CD14-positive monocyte (primary cell): Measurements from ENCODE around the gene CYREN. TPM values are rescaled to one million over a fixed set of nuclear protein-coding genes. Genes with fewer than 3 reads are reported as not detected.
A peak's percentile ranks its signal among the peaks of the same experiment; 100 is the strongest.

Source experiments
- DNase-seq, 3 donors: peaks; one replicate each; pipeline ENCODE4 v3.0.0-alpha.2; 2011 to 2022
- H2AFZ ChIP-seq: 2 replicates; pipeline ENCODE4 v1.6.0; 2012; ENCODE audit warnings: mild to moderate bottlenecking, low read depth, low read length, inconsistent platforms; ENCODE audit not compliant: insufficient read depth, poor library complexity, severe bottlenecking
- H3K27ac ChIP-seq, 2 donors: 1 replicate in 1 of 2; 2 replicates in 1 of 2; pipeline ENCODE4 v1.5.1; 2012 to 2013; ENCODE audit warnings: low read length in 2 of 2, control low read depth in 1 of 2, inconsistent platforms in 1 of 2, low read depth in 1 of 2, mild to moderate bottlenecking in 1 of 2
- H3K27me3 ChIP-seq, 2 donors: one replicate each; pipeline versions ENCODE4 v1.6.0 to v1.6.1; 2011 to 2013; ENCODE audit warnings: low read length in 2 of 2; ENCODE audit not compliant: control insufficient read depth in 2 of 2, insufficient read depth in 2 of 2
- H3K36me3 ChIP-seq, 2 donors: replicated peaks in 1 of 2; 1 replicate in 1 of 2; 2 replicates in 1 of 2; pipeline versions ENCODE4 v1.5.1 to v1.6.1; 2012 to 2013; ENCODE audit warnings: low read length in 2 of 2, control low read depth in 1 of 2, inconsistent platforms in 1 of 2, mild to moderate bottlenecking in 1 of 2; ENCODE audit not compliant: insufficient read depth in 2 of 2, control insufficient read depth in 1 of 2
- H3K4me1 ChIP-seq, 2 donors: 1 replicate in 1 of 2; 2 replicates in 1 of 2; pipeline versions ENCODE4 v1.5.1 to v1.6.1; 2012 to 2013; ENCODE audit warnings: low read length in 2 of 2, control low read depth in 1 of 2, inconsistent platforms in 1 of 2, mild to moderate bottlenecking in 1 of 2, moderate library complexity in 1 of 2; ENCODE audit not compliant: insufficient read depth in 2 of 2, control insufficient read depth in 1 of 2
- H3K4me2 ChIP-seq: replicated peaks from 2 replicates; pipeline ENCODE3; 2012; ENCODE audit warnings: low read length, moderate library complexity, mild to moderate bottlenecking; ENCODE audit not compliant: poor library complexity, severe bottlenecking; ENCODE audit errors: extremely low read depth
- H3K4me3 ChIP-seq, 3 experiments: fragments of 200-600 bp in 1 of 3; sonication (generic) in 1 of 3; replicated peaks in 1 of 3; 1 replicate in 2 of 3; 2 replicates in 1 of 3; pipeline ENCODE4 v1.5.1; 2011 to 2013; ENCODE audit warnings: low read length in 3 of 3, mild to moderate bottlenecking in 3 of 3, control low read depth in 2 of 3, low read depth in 2 of 3, inconsistent platforms in 1 of 3, moderate library complexity in 1 of 3
- H3K79me2 ChIP-seq: 2 replicates; pipeline ENCODE4 v1.6.0; 2012; ENCODE audit warnings: mild to moderate bottlenecking, control low read depth, inconsistent platforms, low read length, moderate library complexity; ENCODE audit not compliant: insufficient read depth
- H3K9ac ChIP-seq: 2 replicates; pipeline ENCODE4 v1.6.0; 2017; ENCODE audit warnings: low read length, mild to moderate bottlenecking; ENCODE audit not compliant: insufficient read depth, poor library complexity, severe bottlenecking
- H3K9me3 ChIP-seq, 2 donors: replicated peaks in 1 of 2; 1 replicate in 1 of 2; 2 replicates in 1 of 2; pipeline versions ENCODE4 v1.5.1 to v1.6.1; 2012 to 2013; ENCODE audit warnings: low read length in 2 of 2, control low read depth in 1 of 2; ENCODE audit not compliant: control insufficient read depth in 1 of 2, insufficient read depth in 1 of 2
- H4K20me1 ChIP-seq: 2 replicates; pipeline ENCODE4 v1.6.0; 2012; ENCODE audit warnings: mild to moderate bottlenecking, low read length, control low read depth, moderate library complexity; ENCODE audit not compliant: insufficient read depth
- H3K27ac Mint-ChIP-seq, 7 donors: one replicate each; pipeline ENCODE4 v1.8.0; 2020; ENCODE audit warnings: mild to moderate bottlenecking in 7 of 7, mixed read lengths in 7 of 7, moderate library complexity in 6 of 7, inconsistent platforms in 2 of 7
- H3K27me3 Mint-ChIP-seq, 3 donors: one replicate each; pipeline ENCODE4 v1.8.0; 2021 to 2022; ENCODE audit warnings: low read depth in 3 of 3, mild to moderate bottlenecking in 3 of 3, mixed read lengths in 3 of 3, moderate library complexity in 3 of 3, inconsistent platforms in 1 of 3
- H3K36me3 Mint-ChIP-seq, 2 donors: one replicate each; pipeline ENCODE4 v1.8.0; 2020; ENCODE audit warnings: mixed read lengths in 2 of 2, inconsistent platforms in 1 of 2, mild to moderate bottlenecking in 1 of 2
- H3K4me1 Mint-ChIP-seq: one replicate; pipeline ENCODE4 v1.8.0; 2020; ENCODE audit warnings: mild to moderate bottlenecking, mixed read lengths
- H3K4me3 Mint-ChIP-seq, 2 donors: one replicate each; pipeline ENCODE4 v1.8.0; 2020; ENCODE audit warnings: mild to moderate bottlenecking in 2 of 2, mixed read lengths in 2 of 2, moderate library complexity in 1 of 2
- H3K9me3 Mint-ChIP-seq, 7 donors: one replicate each; pipeline ENCODE4 v1.8.0; 2020 to 2022; ENCODE audit warnings: mixed read lengths in 7 of 7, mild to moderate bottlenecking in 6 of 7, moderate library complexity in 6 of 7, inconsistent platforms in 2 of 7
- CTCF ChIP-seq: fragments of 200-600 bp; IDR thresholded peaks from one replicate; pipeline ENCODE4 v1.8.0; 2022; ENCODE audit warnings: antibody characterized with exemption, mild to moderate bottlenecking
- WGBS: methylation state at CpG from one replicate; pipeline ENCODE4 v1.1.5; 2013; ENCODE audit warnings: missing lambda C conversion rate; ENCODE audit not compliant: insufficient coverage; 5-methylcytosine and 5-hydroxymethylcytosine counted together
- intact Hi-C, 2 donors: fragments of 100-400 bp; cut with micrococcal nuclease; formaldehyde crosslinking; loops; one replicate each; pipeline versions ENCODE4 v1.15.0 to v1.15.1; 2023
- polyA plus RNA-seq, 3 donors: library from polyadenylated mRNA; depleted of rRNA in 1 of 3; unstranded in 2 of 3; stranded (reverse) in 1 of 3; fragments of 300-500 nt in 2 of 3; fragments of >200 nt in 1 of 3; fragmentation: Illumina TruSeq in 2 of 3; gene quantifications; 1 replicate in 2 of 3; 2 replicates in 1 of 3; pipeline ENCODE4 v1.2.3, GENCODE V29; 2012 to 2021

Gene CYREN
- polyA plus RNA-seq, 3 donors: 20.6 to 47.4 (median 40.1) TPM

- peaks cover 0 to 2% (median 0%) of the 10 kb centered on the region in 3 donors for H3K27me3 Mint-ChIP-seq
- H4K20me1 ChIP-seq: peaks cover 51% of the 10 kb centered on the region
- H3K27ac ChIP-seq: peak overlapping the region in 1 of 2 donors; percentile 87
- H3K36me3 Mint-ChIP-seq: peaks cover 57% of the 10 kb centered on the region in 2 donors
- no peaks in the 10 kb centered on the region for H3K9me3 ChIP-seq
- intact Hi-C loops: loop anchor here in 1 of 2 donors (5.0 to 10.0 kb wide), 2 partner anchors 52 to 179 kb away; partner anchors contain the start of gene AGBL3
- H3K4me1 Mint-ChIP-seq: peaks cover 66% of the 10 kb centered on the region
- peaks cover 33 to 48% of the 10 kb centered on the region in 2 donors for H3K36me3 ChIP-seq
- peaks cover 72% of the 10 kb centered on the region for H3K79me2 ChIP-seq
- no peak overlapping the region for H2AFZ ChIP-seq
- H3K4me2 ChIP-seq: peak overlapping the region; percentile 93
- peak overlapping the region; percentile 35 to 98 (median 68) for H3K27ac Mint-ChIP-seq
- 26% methylated on average over 16 of the region's 18 CpGs for WGBS
- H3K9ac ChIP-seq: no peak overlapping the region
- H3K9me3 Mint-ChIP-seq: peaks cover 0 to 5% (median 4%) of the 10 kb centered on the region in 7 donors
- H3K4me3 ChIP-seq: peak overlapping the region in 1 of 3 experiments; percentile 42
- H3K27me3 ChIP-seq: no peaks in the 10 kb centered on the region
- DNase-seq: no peak
- TF ChIP-seq CTCF: no peak
- peak overlapping the region; percentile 31 to 71 for H3K4me3 Mint-ChIP-seq
- H3K4me1 ChIP-seq: peaks cover 53 to 75% of the 10 kb centered on the region in 2 donors
Measured at GRCh38 chr7:135166338-135166990, 4.0 kb downstream of the CYREN start.

- Histone ChIP-seq H3K4me2 (peak overlapping the region; percentile 93), H3K27me3 (no peaks in the 10 kb centered on the region), H4K20me1 (peaks cover 56% of the 10 kb centered on the region), H3K27ac (peak overlapping the region in 1 of 2 donors; percentile 87), H3K9me3 (no peaks in the 10 kb centered on the region), H3K9ac (no peak overlapping the region), H3K79me2 (peaks cover 73% of the 10 kb centered on the region), H3K4me3 (no peak overlapping the region), H3K4me1 (peaks cover 53 to 75% of the 10 kb centered on the region in 2 donors), H2AFZ (no peak overlapping the region), H3K36me3 (peaks cover 33 to 48% of the 10 kb centered on the region in 2 donors)
- intact Hi-C loops: loop anchor here in 1 of 2 donors (5.0 to 10.0 kb wide), 2 partner anchors 51 to 179 kb away; partner anchors contain the start of gene AGBL3
- TF ChIP-seq CTCF: no peak
- DNase-seq: no peak
- peaks cover 69% of the 10 kb centered on the region for H3K4me1 Mint-ChIP-seq
- H3K36me3 Mint-ChIP-seq: peaks cover 57 to 63% of the 10 kb centered on the region in 2 donors
- peaks cover 0 to 2% (median 0%) of the 10 kb centered on the region in 3 donors for H3K27me3 Mint-ChIP-seq
- no peak overlapping the region for H3K4me3 Mint-ChIP-seq
- H3K9me3 Mint-ChIP-seq: peaks cover 0 to 5% (median 4%) of the 10 kb centered on the region in 7 donors
- peak overlapping the region in 5 of 7 donors; percentile 5 to 98 (median 49) for H3K27ac Mint-ChIP-seq
- 100% methylated on average over 2 of the region's 4 CpGs for WGBS
Measured at GRCh38 chr7:135165862-135166261, 4.6 kb downstream of the CYREN start.
